ENCODE data around the gene STRN4. TPM values are rescaled to one million over a fixed set of nuclear protein-coding genes. Genes with fewer than 3 reads are reported as not detected.

The STRN4 gene
- total RNA-seq, 1 donor from 2014 or later, result 151 TPM

GRCh38 chr19:46696052-46696451 is 50.2 kb downstream of the STRN4 start:
- DNase-seq (ENCODE audit: low spot score in 2 of 2), result no peak
- no peak overlapping the region for H3K27ac ChIP-seq
- H3K27me3 ChIP-seq, result no peaks in the 10 kb centered on the region
- no peaks in the 10 kb centered on the region for H3K4me1 ChIP-seq
- no peak for TF ChIP-seq CTCF (IDR thresholded peaks at IDR 0.05)
- no peak overlapping the region for H3K4me3 ChIP-seq
- intact Hi-C loops (cut with DNase I), result no loop called here
- no peaks in the 10 kb centered on the region for H3K9me3 ChIP-seq
- H3K36me3 ChIP-seq, result peaks cover 85 to 88% of the 10 kb centered on the region in 2 donors

- Histone ChIP-seq H3K27ac (no peak overlapping the region), H3K4me3 (no peak overlapping the region), H3K36me3 (peaks cover 87 to 89% of the 10 kb centered on the region in 2 donors), H3K27me3 (no peaks in the 10 kb centered on the region), H3K4me1 (no peaks in the 10 kb centered on the region), H3K9me3 (no peaks in the 10 kb centered on the region)
- TF ChIP-seq CTCF (IDR thresholded peaks at IDR 0.05), result no peak
- no peak for DNase-seq (ENCODE audit: low spot score in 2 of 2)
- intact Hi-C loops (cut with DNase I), result no loop called here
Measured at GRCh38 chr19:46693760-46694159, 52.5 kb downstream of the STRN4 start.

- H3K36me3 ChIP-seq, result peaks cover 86 to 87% of the 10 kb centered on the region in 2 donors
- no peak for DNase-seq (ENCODE audit: low spot score in 2 of 2)
- no peaks in the 10 kb centered on the region for H3K27me3 ChIP-seq
- H3K4me1 ChIP-seq, result no peaks in the 10 kb centered on the region
- no peaks in the 10 kb centered on the region for H3K9me3 ChIP-seq
- intact Hi-C loops (cut with DNase I), result no loop called here
- H3K4me3 ChIP-seq, result no peak overlapping the region
- no peak overlapping the region for H3K27ac ChIP-seq
- TF ChIP-seq CTCF (IDR thresholded peaks at IDR 0.05), result no peak
Measured at GRCh38 chr19:46692918-46693722, 53.1 kb downstream of the STRN4 start.

GRCh38 chr19:46691948-46692347 is 54.3 kb downstream of the STRN4 start:
- Histone ChIP-seq H3K27ac (no peak overlapping the region), H3K4me1 (no peaks in the 10 kb centered on the region), H3K9me3 (no peaks in the 10 kb centered on the region), H3K4me3 (no peak overlapping the region), H3K27me3 (no peaks in the 10 kb centered on the region), H3K36me3 (peaks cover 95 to 97% of the 10 kb centered on the region in 2 donors)
- DNase-seq (ENCODE audit: low spot score in 2 of 2), result no peak
- intact Hi-C loops (cut with DNase I), result no loop called here
- TF ChIP-seq CTCF (IDR thresholded peaks at IDR 0.05), result no peak

GRCh38 chr19:46691104-46691503 is 55.1 kb downstream of the STRN4 start:
- Histone ChIP-seq H3K4me1 (no peaks in the 10 kb centered on the region), H3K36me3 (peaks cover 93 to 94% of the 10 kb centered on the region in 2 donors), H3K4me3 (no peak overlapping the region), H3K9me3 (no peaks in the 10 kb centered on the region), H3K27me3 (no peaks in the 10 kb centered on the region), H3K27ac (no peak overlapping the region)
- intact Hi-C loops (cut with DNase I), result no loop called here
- no peak for DNase-seq (ENCODE audit: low spot score in 2 of 2)
- TF ChIP-seq CTCF (IDR thresholded peaks at IDR 0.05), result no peak
